Measurements from ENCODE around the gene SLC5A9.
"Not testable (repeated sequence)": the region's sequence is repeated elsewhere in the genome, so short reads cannot be mapped to it uniquely, and the experiment has no call there.

Gene SLC5A9

GRCh38 chr1:48246727-48247126 lies 24.2 kb downstream of the SLC5A9 start:
- H3K4me1 ChIP-seq (ENCODE audit: control insufficient read depth, insufficient read depth, low read length), result peaks cover 4% of the 10 kb centered on the region
- H3K9me3 ChIP-seq (ENCODE audit: control insufficient read depth, low read length), result no peaks in the 10 kb centered on the region
- no peak overlapping the region for H3K9ac ChIP-seq (ENCODE audit: low read length)
- no peaks in the 10 kb centered on the region for H3K36me3 ChIP-seq (ENCODE audit: control insufficient read depth, insufficient read depth, low read length, severe bottlenecking)
- no peak overlapping the region for H3K4me3 ChIP-seq (ENCODE audit: low read length)
- peaks cover 2% of the 10 kb centered on the region for H3K27me3 ChIP-seq (replicated peaks; ENCODE audit: control insufficient read depth, insufficient read depth, low read length)
- no peak for DNase-seq (ENCODE audit: low read depth)

GRCh38 chr1:48248356-48248755 lies 25.8 kb downstream of the SLC5A9 start:
- Histone ChIP-seq H3K36me3 (ENCODE audit: control insufficient read depth, insufficient read depth, low read length, severe bottlenecking) (no peaks in the 10 kb centered on the region), H3K4me1 (ENCODE audit: control insufficient read depth, insufficient read depth, low read length) (peaks cover 4% of the 10 kb centered on the region), H3K9ac (ENCODE audit: low read length) (no peak overlapping the region), H3K9me3 (ENCODE audit: control insufficient read depth, low read length) (no peaks in the 10 kb centered on the region), H3K27me3 (replicated peaks; ENCODE audit: control insufficient read depth, insufficient read depth, low read length) (peaks cover 2% of the 10 kb centered on the region), H3K4me3 (ENCODE audit: low read length) (no peak overlapping the region)
- DNase-seq (ENCODE audit: low read depth), result no peak

- no peaks in the 10 kb centered on the region for H3K9me3 ChIP-seq (ENCODE audit: control insufficient read depth, low read length)
- no peak overlapping the region for H3K9ac ChIP-seq (ENCODE audit: low read length)
- no peak for DNase-seq (ENCODE audit: low read depth)
- H3K4me1 ChIP-seq (ENCODE audit: control insufficient read depth, insufficient read depth, low read length), result peaks cover 4% of the 10 kb centered on the region
- no peaks in the 10 kb centered on the region for H3K36me3 ChIP-seq (ENCODE audit: control insufficient read depth, insufficient read depth, low read length, severe bottlenecking)
- H3K4me3 ChIP-seq (ENCODE audit: low read length), result no peak overlapping the region
- peaks cover 2% of the 10 kb centered on the region for H3K27me3 ChIP-seq (replicated peaks; ENCODE audit: control insufficient read depth, insufficient read depth, low read length)
These were observed 27.4 kb downstream of the SLC5A9 start for GRCh38 chr1:48249868-48250267.

GRCh38 chr1:48250572-48250971 lies 28.1 kb downstream of the SLC5A9 start:
- no peaks in the 10 kb centered on the region for H3K4me1 ChIP-seq (ENCODE audit: control insufficient read depth, insufficient read depth, low read length)
- DNase-seq (ENCODE audit: low read depth), result no peak

GRCh38 chr1:48251323-48251722 lies 28.8 kb downstream of the SLC5A9 start:
- Histone ChIP-seq H3K36me3 (ENCODE audit: control insufficient read depth, insufficient read depth, low read length, severe bottlenecking) (no peaks in the 10 kb centered on the region), H3K27me3 (replicated peaks; ENCODE audit: control insufficient read depth, insufficient read depth, low read length) (peaks cover 2% of the 10 kb centered on the region), H3K4me3 (ENCODE audit: low read length) (no peak overlapping the region), H3K9me3 (ENCODE audit: control insufficient read depth, low read length) (no peaks in the 10 kb centered on the region), H3K9ac (ENCODE audit: low read length) (no peak overlapping the region), H3K4me1 (ENCODE audit: control insufficient read depth, insufficient read depth, low read length) (no peaks in the 10 kb centered on the region)
- no peak for DNase-seq (ENCODE audit: low read depth)

More at GRCh38 chr1:48250572-48250971, 28.1 kb downstream of the SLC5A9 start:
- Histone ChIP-seq H3K36me3 (ENCODE audit: control insufficient read depth, insufficient read depth, low read length, severe bottlenecking) (no peaks in the 10 kb centered on the region), H3K9me3 (ENCODE audit: control insufficient read depth, low read length) (no peaks in the 10 kb centered on the region), H3K9ac (ENCODE audit: low read length) (no peak overlapping the region), H3K4me3 (ENCODE audit: low read length) (no peak overlapping the region), H3K27me3 (replicated peaks; ENCODE audit: control insufficient read depth, insufficient read depth, low read length) (peaks cover 2% of the 10 kb centered on the region)

- H3K4me3 ChIP-seq (ENCODE audit: low read length), result no peak overlapping the region
- peaks cover 2% of the 10 kb centered on the region for H3K27me3 ChIP-seq (replicated peaks; ENCODE audit: control insufficient read depth, insufficient read depth, low read length)
- H3K9ac ChIP-seq (ENCODE audit: low read length), result no peak overlapping the region
- DNase-seq (ENCODE audit: low read depth), result no peak
- no peaks in the 10 kb centered on the region for H3K36me3 ChIP-seq (ENCODE audit: control insufficient read depth, insufficient read depth, low read length, severe bottlenecking)
- H3K9me3 ChIP-seq (ENCODE audit: control insufficient read depth, low read length), result no peaks in the 10 kb centered on the region
- H3K4me1 ChIP-seq (ENCODE audit: control insufficient read depth, insufficient read depth, low read length), result no peaks in the 10 kb centered on the region
These were observed 29.3 kb downstream of the SLC5A9 start for GRCh38 chr1:48251821-48252220.

GRCh38 chr1:48254254-48254653 lies 31.7 kb downstream of the SLC5A9 start:
- no peak overlapping the region for H3K4me3 ChIP-seq (ENCODE audit: low read length)
- no peaks in the 10 kb centered on the region for H3K27me3 ChIP-seq (replicated peaks; ENCODE audit: control insufficient read depth, insufficient read depth, low read length)
- no peaks in the 10 kb centered on the region for H3K4me1 ChIP-seq (ENCODE audit: control insufficient read depth, insufficient read depth, low read length)
- no peaks in the 10 kb centered on the region for H3K9me3 ChIP-seq (ENCODE audit: control insufficient read depth, low read length)
- H3K9ac ChIP-seq (ENCODE audit: low read length), result no peak overlapping the region
- DNase-seq (ENCODE audit: low read depth), result no peak
- H3K36me3 ChIP-seq (ENCODE audit: control insufficient read depth, insufficient read depth, low read length, severe bottlenecking), result no peaks in the 10 kb centered on the region

- DNase-seq (ENCODE audit: low read depth), result no peak
- no peak overlapping the region for H3K9ac ChIP-seq (ENCODE audit: low read length)
- H3K4me1 ChIP-seq (ENCODE audit: control insufficient read depth, insufficient read depth, low read length), result peaks cover 17% of the 10 kb centered on the region
- H3K4me3 ChIP-seq (ENCODE audit: low read length), result no peak overlapping the region
- H3K36me3 ChIP-seq (ENCODE audit: control insufficient read depth, insufficient read depth, low read length, severe bottlenecking), result no peaks in the 10 kb centered on the region
- H3K27me3 ChIP-seq (replicated peaks; ENCODE audit: control insufficient read depth, insufficient read depth, low read length), result no peaks in the 10 kb centered on the region
- H3K9me3 ChIP-seq (ENCODE audit: control insufficient read depth, low read length), result no peaks in the 10 kb centered on the region
These were observed 35.6 kb downstream of the SLC5A9 start for GRCh38 chr1:48258106-48258505.

- Histone ChIP-seq H3K27me3 (replicated peaks; ENCODE audit: control insufficient read depth, insufficient read depth, low read length) (no peaks in the 10 kb centered on the region), H3K36me3 (ENCODE audit: control insufficient read depth, insufficient read depth, low read length, severe bottlenecking) (no peaks in the 10 kb centered on the region), H3K4me1 (ENCODE audit: control insufficient read depth, insufficient read depth, low read length) (peaks cover 28% of the 10 kb centered on the region), H3K9ac (ENCODE audit: low read length) (no peak overlapping the region), H3K9me3 (ENCODE audit: control insufficient read depth, low read length) (no peaks in the 10 kb centered on the region), H3K4me3 (ENCODE audit: low read length) (no peak overlapping the region)
- peak; percentile 52 for DNase-seq (ENCODE audit: low read depth)
These were observed 39.4 kb downstream of the SLC5A9 start for GRCh38 chr1:48261881-48262400.

- Histone ChIP-seq H3K36me3 (ENCODE audit: control insufficient read depth, insufficient read depth, low read length, severe bottlenecking) (no peaks in the 10 kb centered on the region), H3K4me1 (ENCODE audit: control insufficient read depth, insufficient read depth, low read length) (peaks cover 28% of the 10 kb centered on the region), H3K4me3 (ENCODE audit: low read length) (peak overlapping the region; percentile 9), H3K9me3 (ENCODE audit: control insufficient read depth, low read length) (no peaks in the 10 kb centered on the region), H3K27me3 (replicated peaks; ENCODE audit: control insufficient read depth, insufficient read depth, low read length) (no peaks in the 10 kb centered on the region), H3K9ac (ENCODE audit: low read length) (peak overlapping the region; percentile 54)
- peak; percentile 80 for DNase-seq (ENCODE audit: low read depth)
These were observed 40.5 kb downstream of the SLC5A9 start for GRCh38 chr1:48263041-48263440.

GRCh38 chr1:48266576-48266975 lies 44.1 kb downstream of the SLC5A9 start:
- peak; percentile 73 for DNase-seq (ENCODE audit: low read depth)
- Histone ChIP-seq H3K36me3 (ENCODE audit: control insufficient read depth, insufficient read depth, low read length, severe bottlenecking) (no peaks in the 10 kb centered on the region), H3K27me3 (replicated peaks; ENCODE audit: control insufficient read depth, insufficient read depth, low read length) (no peaks in the 10 kb centered on the region), H3K4me1 (ENCODE audit: control insufficient read depth, insufficient read depth, low read length) (peaks cover 27% of the 10 kb centered on the region), H3K9ac (ENCODE audit: low read length) (no peak overlapping the region), H3K4me3 (ENCODE audit: low read length) (no peak overlapping the region), H3K9me3 (ENCODE audit: control insufficient read depth, low read length) (no peaks in the 10 kb centered on the region)

- H3K27me3 ChIP-seq (replicated peaks; ENCODE audit: control insufficient read depth, insufficient read depth, low read length); H3K9ac ChIP-seq (ENCODE audit: low read length); H3K4me3 ChIP-seq (ENCODE audit: low read length); H3K36me3 ChIP-seq (ENCODE audit: control insufficient read depth, insufficient read depth, low read length, severe bottlenecking); DNase-seq (ENCODE audit: low read depth); H3K4me1 ChIP-seq (ENCODE audit: control insufficient read depth, insufficient read depth, low read length); H3K9me3 ChIP-seq (ENCODE audit: control insufficient read depth, low read length): not testable (repeated sequence)
These were observed 54.9 kb downstream of the SLC5A9 start for GRCh38 chr1:48277437-48277836.

Measured in adipocyte (in vitro differentiated cells).